Measurements from ENCODE around the gene TMEM208.

TMEM208 gene

GRCh38 chr16:67237396-67238277 lies 10.7 kb downstream of the TMEM208 start:
- TF ChIP-seq CTCF (IDR thresholded peaks at IDR 0.05; ENCODE audit: low read depth, low read length): no peak

GRCh38 chr16:67238278-67238575 lies 11.3 kb downstream of the TMEM208 start:
- TF ChIP-seq CTCF (IDR thresholded peaks at IDR 0.05; ENCODE audit: low read depth, low read length): no peak
- no peak for DNase-seq (ENCODE audit: extremely low read depth, low read depth)

More at GRCh38 chr16:67237396-67238277, 10.7 kb downstream of the TMEM208 start:
- no peak for DNase-seq (ENCODE audit: extremely low read depth, low read depth)

GRCh38 chr16:67238806-67239470 lies 12.0 kb downstream of the TMEM208 start:
- no peak for DNase-seq (ENCODE audit: extremely low read depth, low read depth)

GRCh38 chr16:67240506-67240905 lies 13.6 kb downstream of the TMEM208 start:
- DNase-seq (ENCODE audit: extremely low read depth, low read depth): no peak

More at GRCh38 chr16:67238806-67239470, 12.0 kb downstream of the TMEM208 start:
- no peak for TF ChIP-seq CTCF (IDR thresholded peaks at IDR 0.05; ENCODE audit: low read depth, low read length)

GRCh38 chr16:67241008-67241900 lies 14.3 kb downstream of the TMEM208 start:
- TF ChIP-seq CTCF (IDR thresholded peaks at IDR 0.05; ENCODE audit: low read depth, low read length): no peak

More at GRCh38 chr16:67240506-67240905, 13.6 kb downstream of the TMEM208 start:
- TF ChIP-seq CTCF (IDR thresholded peaks at IDR 0.05; ENCODE audit: low read depth, low read length): no peak

GRCh38 chr16:67242138-67242730 lies 15.3 kb downstream of the TMEM208 start:
- TF ChIP-seq CTCF (IDR thresholded peaks at IDR 0.05; ENCODE audit: low read depth, low read length): no peak
- DNase-seq (ENCODE audit: extremely low read depth, low read depth): no peak

More at GRCh38 chr16:67241008-67241900, 14.3 kb downstream of the TMEM208 start:
- peak; percentile 57 for DNase-seq (ENCODE audit: extremely low read depth, low read depth)

All from AG09319 (cell line).